Vagina (tissue), 2 donors: Measurements from ENCODE around the gene BFSP2.

Source experiments
- POLR2A ChIP-seq, 2 donors: fragments of 450-650 bp; IDR thresholded peaks; one replicate each; pipeline ENCODE4 v1.6.1; 2017; ENCODE audit warnings: antibody characterized with exemption in 2 of 2, mild to moderate bottlenecking in 2 of 2, moderate library complexity in 2 of 2
- TF ChIP-seq, protein P1 (sequence below), 3 experiments: fragments of 450-650 bp in 2 of 3; fragments of 200-600 bp in 1 of 3; sonication (generic) in 1 of 3; IDR thresholded peaks; one replicate each; pipeline ENCODE4 v1.5.1; 2017 to 2019; ENCODE audit warnings: antibody characterized with exemption in 3 of 3, mild to moderate bottlenecking in 2 of 3, moderate library complexity in 2 of 3

DNA sequence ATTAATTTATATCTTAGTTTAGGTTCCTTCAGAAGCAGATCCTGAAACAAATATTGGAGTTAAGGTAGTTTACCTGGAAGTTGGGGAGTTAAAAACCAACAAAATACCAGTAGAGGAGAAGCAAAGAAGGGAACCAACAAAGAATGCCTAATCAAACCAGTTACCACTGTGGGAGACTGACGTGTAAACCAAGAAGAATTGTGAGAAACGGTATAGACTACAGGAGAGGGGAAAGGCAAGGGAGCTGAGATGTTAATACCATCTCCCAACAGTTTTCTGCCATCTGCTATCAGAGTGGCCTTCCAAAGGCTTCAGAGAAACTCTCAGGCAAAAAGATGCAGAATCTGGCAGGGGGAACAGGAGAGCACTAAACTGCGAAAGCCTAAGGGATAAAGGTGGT is 53.5 kb downstream of the BFSP2 start:
- TF ChIP-seq, protein P1, sequence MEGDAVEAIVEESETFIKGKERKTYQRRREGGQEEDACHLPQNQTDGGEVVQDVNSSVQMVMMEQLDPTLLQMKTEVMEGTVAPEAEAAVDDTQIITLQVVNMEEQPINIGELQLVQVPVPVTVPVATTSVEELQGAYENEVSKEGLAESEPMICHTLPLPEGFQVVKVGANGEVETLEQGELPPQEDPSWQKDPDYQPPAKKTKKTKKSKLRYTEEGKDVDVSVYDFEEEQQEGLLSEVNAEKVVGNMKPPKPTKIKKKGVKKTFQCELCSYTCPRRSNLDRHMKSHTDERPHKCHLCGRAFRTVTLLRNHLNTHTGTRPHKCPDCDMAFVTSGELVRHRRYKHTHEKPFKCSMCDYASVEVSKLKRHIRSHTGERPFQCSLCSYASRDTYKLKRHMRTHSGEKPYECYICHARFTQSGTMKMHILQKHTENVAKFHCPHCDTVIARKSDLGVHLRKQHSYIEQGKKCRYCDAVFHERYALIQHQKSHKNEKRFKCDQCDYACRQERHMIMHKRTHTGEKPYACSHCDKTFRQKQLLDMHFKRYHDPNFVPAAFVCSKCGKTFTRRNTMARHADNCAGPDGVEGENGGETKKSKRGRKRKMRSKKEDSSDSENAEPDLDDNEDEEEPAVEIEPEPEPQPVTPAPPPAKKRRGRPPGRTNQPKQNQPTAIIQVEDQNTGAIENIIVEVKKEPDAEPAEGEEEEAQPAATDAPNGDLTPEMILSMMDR (IDR thresholded peaks at IDR 0.05): no peak
- no peak for TF ChIP-seq POLR2A (IDR thresholded peaks at IDR 0.05)
